Spleen (tissue), 11 donors: ENCODE measurements around the gene KRAS. TPM values are rescaled to one million over a fixed set of nuclear protein-coding genes. Genes with fewer than 3 reads are reported as not detected.

Experiments used
- DNase-seq: peaks from one replicate; pipeline ENCODE4 v3.0.0-alpha.2; 2020
- H3K27ac ChIP-seq, 8 donors: fragments of 200-600 bp; sonication (generic) in 7 of 8; 1 replicate in 4 of 8; 2 replicates in 4 of 8; pipeline versions ENCODE4 v1.5.0 to v1.8.0; 2016 to 2021; ENCODE audit warnings: inconsistent platforms in 4 of 8, mild to moderate bottlenecking in 4 of 8, moderate library complexity in 1 of 8
- H3K27me3 ChIP-seq, 7 donors: fragments of 200-600 bp; sonication (generic) in 6 of 7; replicated peaks in 1 of 7; 1 replicate in 4 of 7; 2 replicates in 3 of 7; pipeline versions ENCODE4 v1.5.0 to v1.8.0; 2016 to 2021; ENCODE audit warnings: inconsistent platforms in 3 of 7, mild to moderate bottlenecking in 1 of 7
- H3K36me3 ChIP-seq, 6 donors: fragments of 200-600 bp; sonication (generic) in 5 of 6; 1 replicate in 4 of 6; 2 replicates in 2 of 6; pipeline versions ENCODE4 v1.5.0 to v1.8.0; 2016 to 2021; ENCODE audit warnings: inconsistent platforms in 2 of 6
- H3K4me1 ChIP-seq, 6 donors: fragments of 200-600 bp; sonication (generic) in 5 of 6; 1 replicate in 3 of 6; 2 replicates in 3 of 6; pipeline versions ENCODE4 v1.5.0 to v1.8.0; 2016 to 2021; ENCODE audit warnings: inconsistent platforms in 3 of 6
- H3K4me3 ChIP-seq, 8 donors: fragments of 200-600 bp; sonication (generic) in 7 of 8; 1 replicate in 4 of 8; 2 replicates in 4 of 8; pipeline versions ENCODE4 v1.5.0 to v1.8.0; 2016 to 2021; ENCODE audit warnings: inconsistent platforms in 4 of 8, mild to moderate bottlenecking in 4 of 8, moderate library complexity in 2 of 8
- H3K9me3 ChIP-seq, 8 donors: fragments of 200-600 bp; sonication (generic) in 7 of 8; 1 replicate in 4 of 8; 2 replicates in 4 of 8; pipeline versions ENCODE4 v1.5.0 to v1.8.0; 2016 to 2021; ENCODE audit warnings: inconsistent platforms in 4 of 8
- POLR2A ChIP-seq, 3 donors: fragments of 450-650 bp; IDR thresholded peaks; one replicate each; pipeline ENCODE4 v1.5.1; 2017; ENCODE audit warnings: antibody characterized with exemption in 3 of 3, mild to moderate bottlenecking in 1 of 3
- POLR2AphosphoS5 ChIP-seq, 3 donors: sonication (generic); formaldehyde crosslinking; IDR thresholded peaks; one replicate each; pipeline ENCODE4 v1.5.1; 2017; ENCODE audit warnings: antibody characterized with exemption in 3 of 3
- WGBS, 5 donors: extraction: QIAGEN DNeasy Blood & Tissue Kit in 3 of 5; methylation state at CpG; one replicate each; pipeline versions ENCODE4 v1.1.5 to v1.1.7; 2013 to 2018; 5-methylcytosine and 5-hydroxymethylcytosine counted together
- intact Hi-C: fragments of 100-400 bp; cut with DNase I; formaldehyde crosslinking; loops from one replicate; pipeline ENCODE4 v1.15.0; 2023; ENCODE audit warnings: low total_unique reads
- polyA plus RNA-seq, 3 donors: library from polyadenylated mRNA; stranded (reverse); fragments of 200-250 nt; gene quantifications; one replicate each; pipeline ENCODE4 v1.2.1, GENCODE V29; 2013
- total RNA-seq, 7 donors: library from RNA; depleted of rRNA in 3 of 7; stranded (reverse); fragments of >200 nt in 3 of 7; fragmentation: NEBNext Ultra II Directional in 4 of 7; extraction: Animal tissue kit (Norgen Biotek cat#: 25700) in 4 of 7; gene quantifications; one replicate each; pipeline versions ENCODE4 v1.1.0 to v1.2.1, GENCODE V29; 2016 to 2021
- TF ChIP-seq, protein P1 (sequence below), 11 experiments: fragments of 200-600 bp in 7 of 11; fragments of 450-650 bp in 4 of 11; sonication (generic) in 4 of 11; IDR thresholded peaks in 8 of 11; conservative IDR thresholded peaks in 3 of 11; 1 replicate in 7 of 11; 2 replicates in 4 of 11; pipeline versions ENCODE4 v1.4.0 to v1.8.0; 2016 to 2021; ENCODE audit warnings: antibody characterized with exemption in 11 of 11, inconsistent platforms in 4 of 11, mild to moderate bottlenecking in 1 of 11
- donor health status: healthy with polysubstance abuse.
- donor health status: DM: no; HTN: no; CAD: no; lungs with moderate emphysema.
- donor health status: DM: no; HTN: no; CAD: no.
- donor health status: Bipolar disorder and iron deficiency.
- donor health status: healthy.
- donor health status: DM: no; HTN: no; CAD: no.
- donor health status: DM: yes; HTN: yes; CAD: no.

Gene KRAS
- total and polyA plus RNA-seq, 10 donors: 5.6 to 30.3 (median 21.2) TPM

DNA sequence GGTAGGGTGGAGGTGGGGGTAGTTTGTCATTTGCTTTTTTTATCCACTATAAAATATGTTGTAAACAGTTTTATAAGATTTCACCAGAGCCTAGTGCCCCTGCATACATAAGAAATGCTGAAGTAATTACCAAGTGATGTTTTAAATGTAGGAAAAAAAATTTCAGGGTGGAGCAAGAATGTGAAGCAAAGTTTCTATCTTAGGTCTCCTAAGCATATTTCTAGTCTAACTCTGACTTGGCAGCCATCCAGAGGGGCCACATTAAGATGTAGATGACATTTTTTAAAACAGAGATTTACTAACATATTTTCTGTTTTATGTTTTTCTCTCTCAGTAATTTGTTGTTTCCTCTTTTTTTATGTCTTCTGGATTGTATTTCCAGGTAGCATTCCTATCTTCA, 15.8 kb upstream of the KRAS start:
- no peaks in the 10 kb centered on the region for H3K9me3 ChIP-seq
- H3K27ac ChIP-seq: no peak overlapping the region
- H3K27me3 ChIP-seq: no peaks in the 10 kb centered on the region
- intact Hi-C loops: no loop called here
- no peaks in the 10 kb centered on the region for H3K36me3 ChIP-seq
- no peak for DNase-seq
- H3K4me1 ChIP-seq: no peaks in the 10 kb centered on the region
- no peak overlapping the region for H3K4me3 ChIP-seq
- TF ChIP-seq, protein P1, sequence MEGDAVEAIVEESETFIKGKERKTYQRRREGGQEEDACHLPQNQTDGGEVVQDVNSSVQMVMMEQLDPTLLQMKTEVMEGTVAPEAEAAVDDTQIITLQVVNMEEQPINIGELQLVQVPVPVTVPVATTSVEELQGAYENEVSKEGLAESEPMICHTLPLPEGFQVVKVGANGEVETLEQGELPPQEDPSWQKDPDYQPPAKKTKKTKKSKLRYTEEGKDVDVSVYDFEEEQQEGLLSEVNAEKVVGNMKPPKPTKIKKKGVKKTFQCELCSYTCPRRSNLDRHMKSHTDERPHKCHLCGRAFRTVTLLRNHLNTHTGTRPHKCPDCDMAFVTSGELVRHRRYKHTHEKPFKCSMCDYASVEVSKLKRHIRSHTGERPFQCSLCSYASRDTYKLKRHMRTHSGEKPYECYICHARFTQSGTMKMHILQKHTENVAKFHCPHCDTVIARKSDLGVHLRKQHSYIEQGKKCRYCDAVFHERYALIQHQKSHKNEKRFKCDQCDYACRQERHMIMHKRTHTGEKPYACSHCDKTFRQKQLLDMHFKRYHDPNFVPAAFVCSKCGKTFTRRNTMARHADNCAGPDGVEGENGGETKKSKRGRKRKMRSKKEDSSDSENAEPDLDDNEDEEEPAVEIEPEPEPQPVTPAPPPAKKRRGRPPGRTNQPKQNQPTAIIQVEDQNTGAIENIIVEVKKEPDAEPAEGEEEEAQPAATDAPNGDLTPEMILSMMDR (IDR thresholded peaks at IDR 0.05 in 8 of 11, conservative IDR thresholded peaks at IDR 0.05 in 3 of 11): no peak
- no peak for TF ChIP-seq POLR2AphosphoS5 (IDR thresholded peaks at IDR 0.05)
- TF ChIP-seq POLR2A (IDR thresholded peaks at IDR 0.05): no peak

DNA sequence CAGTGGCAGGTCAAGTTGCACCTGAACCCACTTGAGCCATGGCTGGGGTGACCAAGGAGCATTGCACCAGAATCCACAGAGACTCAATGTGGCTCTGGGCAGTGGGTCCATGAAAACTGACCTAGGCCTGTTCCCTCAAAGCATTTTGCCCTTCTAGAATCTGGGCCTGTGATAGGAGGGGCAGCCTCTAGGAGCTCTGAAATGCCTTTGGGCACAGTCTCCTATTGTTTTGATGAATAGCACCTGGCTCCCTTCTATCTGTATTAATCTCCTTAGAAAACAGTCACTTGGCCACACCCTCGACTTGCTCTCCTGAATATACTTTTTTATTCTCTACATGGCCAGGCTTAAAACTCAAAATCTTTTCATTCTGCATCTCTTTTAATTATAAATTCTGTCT, 14.1 kb upstream of the KRAS start:
- H3K9me3 ChIP-seq: no peaks in the 10 kb centered on the region
- no peak overlapping the region for H3K27ac ChIP-seq
- no peaks in the 10 kb centered on the region for H3K27me3 ChIP-seq
- 77 to 90% (median 83%) methylated on average over 1 of the region's 1 CpG for WGBS, 5 donors
- no peaks in the 10 kb centered on the region for H3K36me3 ChIP-seq
- no peak for DNase-seq
- no peak overlapping the region for H3K4me3 ChIP-seq
- H3K4me1 ChIP-seq: no peaks in the 10 kb centered on the region
- intact Hi-C loops: no loop called here
- TF ChIP-seq POLR2A (IDR thresholded peaks at IDR 0.05) (no peak), POLR2AphosphoS5 (IDR thresholded peaks at IDR 0.05) (no peak)
- TF ChIP-seq, protein P1 (IDR thresholded peaks at IDR 0.05 in 8 of 11, conservative IDR thresholded peaks at IDR 0.05 in 3 of 11): no peak

DNA sequence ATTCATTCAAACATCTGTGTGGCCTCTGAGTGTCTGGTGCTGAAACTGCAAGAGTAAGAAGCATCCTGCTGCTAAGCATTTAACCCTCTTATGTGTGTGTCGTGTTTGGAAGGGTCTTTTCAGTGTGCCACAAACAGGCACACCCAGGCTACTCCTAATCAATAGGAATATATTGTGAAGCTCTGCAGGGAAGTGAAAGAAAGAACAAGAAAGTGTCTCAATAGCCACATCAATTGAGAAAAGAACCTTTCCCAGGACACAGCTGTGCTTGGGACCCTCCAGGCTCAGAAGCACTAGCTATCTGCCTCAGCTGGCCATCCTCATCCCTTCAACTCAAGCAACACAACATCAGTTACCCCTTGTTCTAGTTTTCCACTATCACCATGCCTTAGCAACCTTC, 13.4 kb upstream of the KRAS start:
- H3K9me3 ChIP-seq: no peaks in the 10 kb centered on the region
- H3K4me3 ChIP-seq: no peak overlapping the region
- intact Hi-C loops: no loop called here
- no peak overlapping the region for H3K27ac ChIP-seq
- no peaks in the 10 kb centered on the region for H3K27me3 ChIP-seq
- 0 to 45% (median 33%) methylated on average over 1 of the region's 1 CpG for WGBS, 5 donors
- H3K4me1 ChIP-seq: no peaks in the 10 kb centered on the region
- DNase-seq: no peak
- TF ChIP-seq POLR2A (IDR thresholded peaks at IDR 0.05) (no peak), POLR2AphosphoS5 (IDR thresholded peaks at IDR 0.05) (no peak)
- TF ChIP-seq, protein P1 (IDR thresholded peaks at IDR 0.05 in 8 of 11, conservative IDR thresholded peaks at IDR 0.05 in 3 of 11): no peak
- H3K36me3 ChIP-seq: no peaks in the 10 kb centered on the region

DNA sequence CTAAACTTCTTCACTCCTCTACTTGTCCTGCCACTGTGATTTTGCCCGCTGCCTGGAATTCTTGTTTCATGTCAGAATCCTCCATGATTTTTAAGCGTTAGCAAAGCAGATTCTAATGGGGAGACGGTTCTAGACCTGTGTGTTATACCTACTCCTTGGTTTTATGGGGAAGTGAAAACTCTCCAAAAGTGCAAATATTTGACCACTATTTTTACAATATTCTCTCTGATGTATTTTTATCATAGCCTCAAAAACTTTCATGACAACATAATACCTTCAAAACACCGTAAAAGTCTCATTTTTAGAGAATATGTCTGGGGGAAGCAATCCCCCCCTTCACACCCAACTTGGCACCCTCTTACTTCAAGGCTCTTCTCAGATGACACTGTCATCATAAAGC, 12.9 kb upstream of the KRAS start:
- Histone ChIP-seq H3K27me3 (no peaks in the 10 kb centered on the region), H3K4me1 (no peaks in the 10 kb centered on the region), H3K36me3 (no peaks in the 10 kb centered on the region), H3K4me3 (no peak overlapping the region), H3K27ac (no peak overlapping the region), H3K9me3 (no peaks in the 10 kb centered on the region)
- TF ChIP-seq, protein P1 (IDR thresholded peaks at IDR 0.05 in 8 of 11, conservative IDR thresholded peaks at IDR 0.05 in 3 of 11): no peak
- no peak for TF ChIP-seq POLR2A (IDR thresholded peaks at IDR 0.05)
- TF ChIP-seq POLR2AphosphoS5 (IDR thresholded peaks at IDR 0.05): no peak
- DNase-seq: no peak
- WGBS, 5 donors: 72 to 86% (median 76%) methylated on average over 4 of the region's 4 CpGs
- intact Hi-C loops: no loop called here
